ENCODE results near the gene RPS6KA5. TPM values are rescaled to one million over a fixed set of nuclear protein-coding genes. Genes with fewer than 3 reads are reported as not detected.

The RPS6KA5 gene
- total RNA-seq, 3 donors from 2014 or later: 4.8 to 19.2 (median 11.8) TPM

DNA sequence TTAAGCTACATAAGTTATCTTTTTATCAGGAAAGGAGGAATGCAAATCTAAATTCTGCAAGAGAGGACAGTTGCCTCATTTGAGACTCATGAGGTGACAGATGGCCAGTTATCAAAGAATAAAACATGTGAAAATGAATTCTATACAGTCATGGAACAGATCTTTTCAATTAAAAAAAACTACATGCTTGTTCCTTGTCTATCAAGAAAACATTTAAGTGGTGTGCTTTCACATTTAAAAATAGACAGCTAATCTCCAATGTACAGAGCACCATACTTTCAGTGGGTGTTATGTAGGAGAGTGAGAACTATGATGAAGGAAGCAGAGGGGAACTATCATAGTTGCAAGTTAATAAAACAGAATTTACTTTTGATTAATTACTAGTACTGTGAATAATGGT, 167.5 kb downstream of the RPS6KA5 start:
- DNase-seq (ENCODE audit: low spot score in 2 of 2): no peak
- TF ChIP-seq CTCF (IDR thresholded peaks at IDR 0.05): no peak
- TF ChIP-seq POLR2A (IDR thresholded peaks at IDR 0.05): no peak
- TF ChIP-seq POLR2AphosphoS5 (IDR thresholded peaks at IDR 0.05): no peak
- no peaks in the 10 kb centered on the region for H3K36me3 ChIP-seq
- no peaks in the 10 kb centered on the region for H3K27me3 ChIP-seq
- H3K9me3 ChIP-seq: no peaks in the 10 kb centered on the region
- H3K4me3 ChIP-seq: no peak overlapping the region
- intact Hi-C loops (cut with DNase I; ENCODE audit: low total_unique reads): no loop called here
- no peak overlapping the region for H3K27ac ChIP-seq
- no peaks in the 10 kb centered on the region for H3K4me1 ChIP-seq

DNA sequence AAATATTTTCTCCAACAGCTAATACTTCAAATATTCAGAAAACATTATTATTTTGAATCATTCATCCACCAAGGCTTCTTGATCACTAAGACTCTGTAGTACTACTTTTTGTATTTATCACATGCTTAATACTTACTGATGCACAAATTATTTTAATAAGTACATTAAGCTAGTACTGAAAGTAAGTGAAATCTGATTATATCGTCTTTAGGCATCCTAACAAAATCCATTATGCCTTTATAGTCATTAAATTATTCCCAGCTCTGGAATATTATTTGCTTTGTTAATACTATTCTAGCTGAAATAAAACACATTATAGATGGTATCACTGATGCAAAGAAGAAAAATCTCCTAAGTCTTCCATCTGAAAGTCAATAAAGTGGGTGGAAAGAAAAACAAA, 169.1 kb downstream of the RPS6KA5 start:
- Histone ChIP-seq H3K27me3 (no peaks in the 10 kb centered on the region), H3K4me1 (no peaks in the 10 kb centered on the region), H3K4me3 (no peak overlapping the region), H3K36me3 (no peaks in the 10 kb centered on the region), H3K9me3 (no peaks in the 10 kb centered on the region), H3K27ac (no peak overlapping the region)
- DNase-seq (ENCODE audit: low spot score in 2 of 2): no peak
- intact Hi-C loops (cut with DNase I; ENCODE audit: low total_unique reads): no loop called here
- TF ChIP-seq CTCF (IDR thresholded peaks at IDR 0.05): no peak
- no peak for TF ChIP-seq POLR2AphosphoS5 (IDR thresholded peaks at IDR 0.05)
- TF ChIP-seq POLR2A (IDR thresholded peaks at IDR 0.05): no peak

GRCh38 chr14:90890322-90891020, 170.0 kb downstream of the RPS6KA5 start:
- intact Hi-C loops (cut with DNase I; ENCODE audit: low total_unique reads): no loop called here
- no peaks in the 10 kb centered on the region for H3K4me1 ChIP-seq
- H3K36me3 ChIP-seq: no peaks in the 10 kb centered on the region
- no peaks in the 10 kb centered on the region for H3K9me3 ChIP-seq
- DNase-seq (ENCODE audit: low spot score in 2 of 2): no peak
- no peak overlapping the region for H3K27ac ChIP-seq
- no peaks in the 10 kb centered on the region for H3K27me3 ChIP-seq
- no peak overlapping the region for H3K4me3 ChIP-seq
- TF ChIP-seq CTCF (IDR thresholded peaks at IDR 0.05) (no peak), POLR2AphosphoS5 (IDR thresholded peaks at IDR 0.05) (no peak), POLR2A (IDR thresholded peaks at IDR 0.05) (no peak)

DNA sequence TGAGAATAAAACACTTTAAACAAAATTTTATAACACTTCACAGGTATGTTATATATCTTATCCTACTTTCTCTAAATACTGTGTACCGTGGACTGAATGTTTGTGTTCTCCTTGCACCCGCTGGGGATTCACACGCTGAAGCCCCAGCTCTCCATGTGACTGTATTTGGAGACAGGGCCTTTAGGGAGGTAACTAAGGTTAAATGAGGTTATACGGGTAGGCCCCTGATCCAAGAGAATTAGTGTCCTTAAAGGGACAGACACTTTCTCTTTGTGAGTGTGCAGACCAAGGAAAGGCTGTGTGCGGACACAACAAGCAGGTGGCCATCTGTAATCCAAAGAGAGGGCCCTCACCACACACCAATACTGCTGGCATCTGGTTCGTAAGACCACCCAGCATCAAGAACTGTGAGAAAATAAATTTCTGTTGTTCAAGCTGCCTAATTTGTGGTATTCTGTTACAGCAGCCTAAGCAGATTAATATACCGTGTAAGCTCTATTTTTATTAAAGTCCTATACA, 174.1 kb downstream of the RPS6KA5 start:
- H3K4me3 ChIP-seq: no peak overlapping the region
- intact Hi-C loops (cut with DNase I; ENCODE audit: low total_unique reads): no loop called here
- DNase-seq (ENCODE audit: low spot score in 2 of 2): no peak

More for the DNA sequence above, 174.1 kb downstream of the RPS6KA5 start:
- H3K27me3 ChIP-seq: no peaks in the 10 kb centered on the region
- TF ChIP-seq POLR2AphosphoS5 (IDR thresholded peaks at IDR 0.05) (no peak), CTCF (IDR thresholded peaks at IDR 0.05) (no peak), POLR2A (IDR thresholded peaks at IDR 0.05) (no peak)
- H3K4me1 ChIP-seq: no peaks in the 10 kb centered on the region
- H3K27ac ChIP-seq: no peak overlapping the region
- H3K36me3 ChIP-seq: no peaks in the 10 kb centered on the region
- H3K9me3 ChIP-seq: no peaks in the 10 kb centered on the region

All from breast epithelium (tissue), 4 donors.